Measurements from ENCODE around the gene AGBL4. TPM values are rescaled to one million over a fixed set of nuclear protein-coding genes. Genes with fewer than 3 reads are reported as not detected.

AGBL4 gene
- polyA plus RNA-seq, 1 donor (not counting 4 experiments of a cell fraction or from before 2014, with no cell fraction given): not detected

DNA sequence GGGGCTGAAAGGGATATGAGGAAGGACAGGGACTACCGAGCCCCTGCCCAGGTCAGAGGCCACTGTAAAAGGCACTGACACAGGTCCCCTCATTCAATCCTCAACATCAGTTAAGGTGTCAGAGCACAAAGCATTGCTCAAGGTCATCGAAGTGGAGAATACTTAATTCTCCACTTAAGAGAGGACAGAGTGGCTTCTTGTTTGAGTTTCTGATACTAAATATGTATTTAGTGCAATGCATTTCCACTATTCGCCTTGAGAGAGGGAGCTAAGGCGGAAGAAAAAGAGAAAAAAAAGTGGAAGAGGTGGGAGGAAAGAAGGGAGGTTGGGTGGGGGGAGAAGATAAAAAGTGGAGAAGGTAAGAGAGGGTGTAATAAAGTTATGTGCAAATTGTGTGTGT, 1451.6 kb downstream of the AGBL4 start:
- Histone ChIP-seq H4K20me1 (ENCODE audit: control insufficient read depth, extremely low read depth, insufficient read depth, low read length) (no peaks in the 10 kb centered on the region), H3K4me1 (ENCODE audit: control insufficient read depth, extremely low read depth, insufficient read depth, low read length) (peaks cover 5% of the 10 kb centered on the region), H3K9ac (ENCODE audit: control insufficient read depth, extremely low read depth, insufficient read depth, low read length) (no peak overlapping the region), H2AFZ (ENCODE audit: control insufficient read depth, low read length) (no peak overlapping the region), H3K4me3 (ENCODE audit: control insufficient read depth in 2 of 3, extremely low read depth in 1 of 3, insufficient read depth in 2 of 3, low read depth in 1 of 3, low read length in 3 of 3) (no peak overlapping the region), H3K36me3 (ENCODE audit: control insufficient read depth in 2 of 2, extremely low read depth in 1 of 2, insufficient read depth in 2 of 2, low read length in 2 of 2) (no peaks in the 10 kb centered on the region), H3K9me1 (ENCODE audit: control insufficient read depth, extremely low read depth, insufficient read depth, low read length) (no peaks in the 10 kb centered on the region), H3K27me3 (ENCODE audit: control insufficient read depth, extremely low read depth, insufficient read depth, low read length) (no peaks in the 10 kb centered on the region), H3K79me2 (ENCODE audit: control insufficient read depth, insufficient read depth, low read length) (no peaks in the 10 kb centered on the region), H3K9me3 (ENCODE audit: control insufficient read depth, low read depth, low read length) (no peaks in the 10 kb centered on the region), H3K27ac (ENCODE audit: control insufficient read depth, insufficient read depth, low read length) (no peak overlapping the region), H3K4me2 (ENCODE audit: control insufficient read depth, extremely low read depth, insufficient read depth, low read depth, low read length) (no peak overlapping the region)
- dilution Hi-C loops (cut with MboI; ENCODE audit: extremely low pct_ligation_motif_present, low sequenced_read_pairs): no loop called here
- TF ChIP-seq, protein P1, sequence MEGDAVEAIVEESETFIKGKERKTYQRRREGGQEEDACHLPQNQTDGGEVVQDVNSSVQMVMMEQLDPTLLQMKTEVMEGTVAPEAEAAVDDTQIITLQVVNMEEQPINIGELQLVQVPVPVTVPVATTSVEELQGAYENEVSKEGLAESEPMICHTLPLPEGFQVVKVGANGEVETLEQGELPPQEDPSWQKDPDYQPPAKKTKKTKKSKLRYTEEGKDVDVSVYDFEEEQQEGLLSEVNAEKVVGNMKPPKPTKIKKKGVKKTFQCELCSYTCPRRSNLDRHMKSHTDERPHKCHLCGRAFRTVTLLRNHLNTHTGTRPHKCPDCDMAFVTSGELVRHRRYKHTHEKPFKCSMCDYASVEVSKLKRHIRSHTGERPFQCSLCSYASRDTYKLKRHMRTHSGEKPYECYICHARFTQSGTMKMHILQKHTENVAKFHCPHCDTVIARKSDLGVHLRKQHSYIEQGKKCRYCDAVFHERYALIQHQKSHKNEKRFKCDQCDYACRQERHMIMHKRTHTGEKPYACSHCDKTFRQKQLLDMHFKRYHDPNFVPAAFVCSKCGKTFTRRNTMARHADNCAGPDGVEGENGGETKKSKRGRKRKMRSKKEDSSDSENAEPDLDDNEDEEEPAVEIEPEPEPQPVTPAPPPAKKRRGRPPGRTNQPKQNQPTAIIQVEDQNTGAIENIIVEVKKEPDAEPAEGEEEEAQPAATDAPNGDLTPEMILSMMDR (optimal IDR thresholded peaks at IDR 0.05 in 1 of 3, IDR thresholded peaks at IDR 0.05 in 1 of 3, conservative IDR thresholded peaks at IDR 0.05 in 1 of 3; ENCODE audit: extremely low read depth in 1 of 3, insufficient read depth in 2 of 3, low read length in 3 of 3): no peak
- no peak for TF ChIP-seq EZH2 (IDR thresholded peaks at IDR 0.05; ENCODE audit: low read length)
- DNase-seq (ENCODE audit: low read depth, low spot score) (no peak), FAIRE-seq (no peak)

DNA sequence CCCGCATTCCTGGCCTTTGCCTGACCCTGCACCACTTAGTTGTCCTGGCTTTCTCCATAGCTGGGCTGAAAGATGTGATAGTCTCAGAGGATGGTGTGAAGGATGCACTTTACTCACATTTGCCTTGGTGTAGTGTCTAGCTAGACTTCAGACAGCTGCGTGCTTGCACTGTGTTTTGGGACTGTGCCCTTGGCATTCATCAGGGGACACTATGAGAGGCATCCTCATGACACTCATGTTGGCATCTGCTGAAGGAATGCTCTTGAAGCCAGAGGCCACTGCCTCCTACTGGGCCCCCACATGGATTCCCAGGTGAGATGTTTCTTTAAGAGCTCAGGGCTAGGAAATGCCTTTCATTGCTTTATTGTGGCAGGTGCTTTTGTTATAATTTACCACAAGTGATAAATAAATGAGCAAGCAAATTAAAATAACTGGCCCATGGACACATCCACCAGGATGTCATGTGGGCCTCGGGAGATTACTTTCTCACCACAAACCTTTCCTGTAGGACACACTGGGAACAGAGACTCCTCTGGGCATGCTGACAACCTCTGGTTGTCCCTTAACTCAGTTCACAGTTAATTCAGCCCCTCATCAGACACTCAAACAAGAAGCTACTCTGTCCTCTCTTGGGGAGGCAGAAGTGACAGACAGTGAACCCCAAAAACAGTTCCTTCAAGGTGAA, 1452.3 kb downstream of the AGBL4 start:
- Histone ChIP-seq H3K27me3 (ENCODE audit: control insufficient read depth, extremely low read depth, insufficient read depth, low read length) (no peaks in the 10 kb centered on the region), H3K4me3 (ENCODE audit: control insufficient read depth in 2 of 3, extremely low read depth in 1 of 3, insufficient read depth in 2 of 3, low read depth in 1 of 3, low read length in 3 of 3) (no peak overlapping the region), H2AFZ (ENCODE audit: control insufficient read depth, low read length) (no peak overlapping the region), H3K4me2 (ENCODE audit: control insufficient read depth, extremely low read depth, insufficient read depth, low read depth, low read length) (no peak overlapping the region), H3K36me3 (ENCODE audit: control insufficient read depth in 2 of 2, extremely low read depth in 1 of 2, insufficient read depth in 2 of 2, low read length in 2 of 2) (no peaks in the 10 kb centered on the region), H3K9ac (ENCODE audit: control insufficient read depth, extremely low read depth, insufficient read depth, low read length) (no peak overlapping the region), H3K9me3 (ENCODE audit: control insufficient read depth, low read depth, low read length) (no peaks in the 10 kb centered on the region), H4K20me1 (ENCODE audit: control insufficient read depth, extremely low read depth, insufficient read depth, low read length) (no peaks in the 10 kb centered on the region), H3K4me1 (ENCODE audit: control insufficient read depth, extremely low read depth, insufficient read depth, low read length) (peaks cover 5% of the 10 kb centered on the region), H3K9me1 (ENCODE audit: control insufficient read depth, extremely low read depth, insufficient read depth, low read length) (no peaks in the 10 kb centered on the region), H3K27ac (ENCODE audit: control insufficient read depth, insufficient read depth, low read length) (no peak overlapping the region), H3K79me2 (ENCODE audit: control insufficient read depth, insufficient read depth, low read length) (no peaks in the 10 kb centered on the region)
- FAIRE-seq: no peak
- no peak for TF ChIP-seq EZH2 (IDR thresholded peaks at IDR 0.05; ENCODE audit: low read length)
- TF ChIP-seq, protein P1 (optimal IDR thresholded peaks at IDR 0.05 in 1 of 3, IDR thresholded peaks at IDR 0.05 in 1 of 3, conservative IDR thresholded peaks at IDR 0.05 in 1 of 3; ENCODE audit: extremely low read depth in 1 of 3, insufficient read depth in 2 of 3, low read length in 3 of 3): no peak
- dilution Hi-C loops (cut with MboI; ENCODE audit: extremely low pct_ligation_motif_present, low sequenced_read_pairs): no loop called here
- DNase-seq (ENCODE audit: low read depth, low spot score): no peak

All from keratinocyte (primary cell).